HG03135 (cell line): ENCODE data around the gene CDH23.

ENCODE experiments used
- ATAC-seq: cut with Tn5 transposase; IDR thresholded peaks from one replicate; pipeline ENCODE4 v1.9.1; 2021; ENCODE audit warnings: mild to moderate bottlenecking, moderate library complexity; ENCODE audit not compliant: unreplicated experiment

Gene CDH23

DNA sequence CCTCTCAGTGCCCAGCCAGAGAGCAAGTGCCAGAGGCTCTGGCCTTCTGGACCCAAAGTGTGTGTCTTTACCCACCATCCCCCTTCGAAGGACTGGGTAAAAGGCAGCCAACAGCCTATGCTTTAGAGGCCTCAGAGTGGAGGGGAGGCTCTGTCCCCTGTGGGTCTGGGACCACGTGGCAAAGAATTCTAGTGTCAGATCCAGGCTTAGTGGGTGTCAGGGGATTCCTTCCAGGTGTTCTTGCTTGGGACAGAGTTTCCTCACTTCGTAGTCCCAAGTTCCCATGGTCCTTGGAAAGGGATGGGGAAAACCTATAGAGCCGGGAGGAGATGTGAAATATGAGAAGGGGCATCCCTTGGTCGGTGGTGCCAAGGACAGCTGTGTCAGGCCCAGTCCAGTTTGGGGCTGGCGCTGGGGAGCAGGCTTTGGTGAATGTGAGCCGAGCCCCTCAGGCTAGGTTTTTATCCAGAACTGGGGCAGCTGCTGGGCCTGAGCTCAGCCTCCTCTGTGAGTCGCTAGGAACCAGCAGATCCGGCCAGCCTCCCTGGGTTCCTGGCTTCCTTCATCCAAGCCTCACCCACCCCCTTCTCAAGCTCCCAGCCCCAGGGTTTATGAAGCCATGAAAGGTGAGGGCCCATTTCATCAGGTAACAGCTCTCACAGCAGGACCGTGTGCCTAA, 251.7 kb downstream of the CDH23 start:
- ATAC-seq, result no peak

DNA sequence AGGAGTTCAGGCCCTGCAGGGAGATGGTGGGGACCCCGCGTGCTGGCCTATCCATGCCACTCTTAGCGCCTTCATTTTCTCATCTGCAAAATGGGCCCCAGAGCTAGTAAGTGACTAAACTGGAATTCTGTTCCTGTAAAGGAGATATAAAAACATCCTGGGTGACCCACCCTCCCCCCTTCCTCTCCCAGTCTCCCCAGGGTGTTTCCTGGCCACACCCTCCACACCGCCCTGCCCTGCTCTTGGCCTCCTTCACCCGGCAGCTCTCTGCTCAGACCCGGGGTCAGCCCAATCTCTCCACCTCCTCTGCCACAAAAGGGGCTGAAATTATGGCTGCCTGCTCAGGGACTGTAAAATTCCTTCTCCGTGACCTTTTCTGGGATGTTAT, 252.2 kb downstream of the CDH23 start:
- no peak for ATAC-seq

GRCh38 chr10:71649631-71650030, 252.9 kb downstream of the CDH23 start:
- no peak for ATAC-seq

GRCh38 chr10:71650397-71650796, 253.7 kb downstream of the CDH23 start:
- ATAC-seq, result no peak

- ATAC-seq, result no peak
These were observed 254.7 kb downstream of the CDH23 start for GRCh38 chr10:71651428-71651827.

DNA sequence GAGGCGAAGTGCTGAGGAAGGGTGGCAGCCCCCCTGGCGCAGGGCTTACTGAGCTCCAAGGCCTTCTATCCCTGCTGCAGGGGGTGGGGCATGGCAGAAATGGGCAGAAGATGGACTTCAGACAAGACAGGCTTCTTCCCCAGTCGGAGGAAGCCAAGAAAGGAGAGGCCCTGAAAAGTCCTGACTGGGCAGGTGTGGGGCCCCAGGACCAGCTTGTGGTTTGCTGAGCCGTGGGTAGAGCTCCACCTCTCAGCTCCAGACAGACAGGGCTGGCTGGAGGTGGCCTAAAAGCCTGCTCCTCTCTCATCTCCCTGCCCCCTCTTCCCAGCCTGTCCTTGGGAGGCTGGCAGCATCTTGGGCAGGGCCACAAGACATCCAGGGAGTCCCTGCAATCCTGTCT, 255.2 kb downstream of the CDH23 start:
- ATAC-seq, result no peak

DNA sequence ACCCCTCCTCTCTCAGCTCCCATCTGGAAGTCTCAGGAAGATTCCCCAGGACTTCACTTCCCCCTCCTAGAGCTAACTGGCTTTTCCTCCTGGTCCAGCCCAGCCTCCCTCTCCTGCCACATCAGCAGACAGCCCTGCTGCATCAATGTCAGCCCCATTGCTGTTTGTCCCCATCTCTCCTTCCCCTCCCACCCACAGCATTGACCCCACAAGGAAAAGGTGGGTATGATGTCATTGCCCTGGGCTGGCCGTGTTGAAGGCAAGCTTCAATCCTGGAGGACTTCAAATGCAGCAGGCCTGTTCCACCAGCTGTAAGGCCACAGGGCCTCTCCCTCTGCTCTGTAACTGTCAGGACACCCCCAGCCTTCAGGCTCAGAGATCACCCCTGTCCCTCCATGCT, 256.3 kb downstream of the CDH23 start:
- no peak for ATAC-seq

DNA sequence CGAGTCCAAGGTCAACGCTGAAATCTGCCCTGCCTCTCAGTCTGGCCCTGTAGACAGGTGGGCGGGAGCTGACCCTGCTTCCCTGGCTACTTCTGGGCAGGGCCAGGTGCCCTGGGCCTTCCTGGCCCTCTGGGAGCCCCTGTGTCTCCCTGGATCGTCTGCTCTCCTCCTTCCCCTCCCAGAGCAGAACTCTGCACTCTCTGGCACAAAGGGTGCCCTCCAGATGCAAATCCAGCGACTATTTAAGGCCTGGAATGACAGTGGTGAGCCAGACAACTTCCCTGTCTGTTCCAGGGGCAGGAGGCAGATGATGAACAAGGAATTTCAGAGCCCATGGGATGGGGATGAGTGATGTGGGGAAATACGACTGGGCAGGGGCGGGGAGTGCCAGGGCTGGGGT, 259.5 kb downstream of the CDH23 start:
- ATAC-seq, result no peak

GRCh38 chr10:71657604-71658466, 261.1 kb downstream of the CDH23 start:
- ATAC-seq, result no peak

GRCh38 chr10:71658467-71658745, 261.7 kb downstream of the CDH23 start:
- ATAC-seq, result no peak

DNA sequence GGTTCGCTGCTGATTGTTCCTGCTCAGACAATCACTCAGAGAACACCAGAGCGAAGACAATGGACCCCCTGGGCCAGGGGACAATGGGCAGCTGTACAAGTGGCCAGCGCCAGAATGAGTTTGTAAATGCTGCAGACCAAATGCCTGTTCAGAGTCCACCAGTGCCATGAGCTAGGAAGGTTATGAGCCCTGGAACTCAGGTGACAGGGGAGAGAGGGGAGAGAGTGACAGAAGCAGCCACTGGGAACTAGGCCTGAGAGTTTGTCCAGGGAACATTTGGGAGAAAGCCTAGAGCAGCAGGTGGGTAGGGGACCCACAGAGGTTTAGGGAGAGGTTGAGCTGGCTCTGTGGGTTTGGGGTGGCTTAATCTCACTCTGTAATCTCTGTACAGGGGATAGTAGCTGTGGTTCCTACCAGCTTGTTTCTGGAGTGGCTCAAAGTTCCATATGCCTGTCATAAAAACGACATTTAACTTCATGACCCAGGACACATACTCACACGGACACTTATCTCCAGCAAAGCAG, 262.5 kb downstream of the CDH23 start:
- ATAC-seq, result no peak

DNA sequence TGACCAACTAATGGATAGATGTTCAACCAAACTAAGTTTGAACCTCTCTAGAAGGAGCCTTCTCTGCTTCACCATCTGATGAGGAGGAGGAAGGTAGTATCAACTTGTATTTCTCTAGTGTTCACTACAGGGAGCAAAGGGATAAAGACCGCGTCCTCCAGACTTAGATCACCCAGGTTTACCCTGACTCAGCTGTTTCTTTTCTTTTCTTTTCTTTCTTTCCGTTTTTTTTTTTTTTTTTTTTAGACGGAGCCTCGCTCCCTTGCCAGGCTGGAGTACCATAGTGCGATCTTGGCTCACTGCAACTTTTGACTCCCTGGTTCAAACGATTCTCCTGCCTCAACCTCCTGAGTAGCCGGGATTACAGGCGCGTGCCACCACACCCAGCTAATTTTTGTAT, 263.0 kb downstream of the CDH23 start:
- ATAC-seq, result no peak

DNA sequence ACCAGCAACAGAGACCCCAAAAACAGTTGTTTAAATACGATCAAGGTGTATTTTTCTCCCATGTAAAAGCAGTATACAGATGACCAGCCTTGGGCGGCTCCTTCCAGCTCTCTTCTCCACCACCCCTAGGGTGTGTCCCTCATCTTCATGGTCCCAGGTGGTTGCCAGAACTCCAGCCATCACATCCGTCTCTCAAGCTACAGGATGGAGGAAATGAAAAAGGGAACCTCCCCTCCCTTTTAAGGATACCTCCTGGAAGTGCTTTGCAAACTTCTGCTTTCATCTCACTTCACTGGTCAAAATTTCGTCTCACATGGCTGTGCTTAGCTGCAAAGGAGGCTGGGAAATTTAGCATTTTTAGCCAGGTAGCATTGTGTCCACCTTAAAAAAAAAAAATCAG, 263.6 kb downstream of the CDH23 start:
- no peak for ATAC-seq

- no peak for ATAC-seq
These were observed 264.4 kb downstream of the CDH23 start for GRCh38 chr10:71661060-71661622.

- ATAC-seq, result no peak
These were observed 265.1 kb downstream of the CDH23 start for GRCh38 chr10:71661779-71662336.

- no peak for ATAC-seq
These were observed 266.6 kb downstream of the CDH23 start for GRCh38 chr10:71663311-71663710.

- no peak for ATAC-seq
These were observed 267.9 kb downstream of the CDH23 start for GRCh38 chr10:71664585-71664984.

GRCh38 chr10:71665456-71665855, 268.7 kb downstream of the CDH23 start:
- ATAC-seq, result no peak

GRCh38 chr10:71666639-71667386, 270.1 kb downstream of the CDH23 start:
- ATAC-seq, result no peak

DNA sequence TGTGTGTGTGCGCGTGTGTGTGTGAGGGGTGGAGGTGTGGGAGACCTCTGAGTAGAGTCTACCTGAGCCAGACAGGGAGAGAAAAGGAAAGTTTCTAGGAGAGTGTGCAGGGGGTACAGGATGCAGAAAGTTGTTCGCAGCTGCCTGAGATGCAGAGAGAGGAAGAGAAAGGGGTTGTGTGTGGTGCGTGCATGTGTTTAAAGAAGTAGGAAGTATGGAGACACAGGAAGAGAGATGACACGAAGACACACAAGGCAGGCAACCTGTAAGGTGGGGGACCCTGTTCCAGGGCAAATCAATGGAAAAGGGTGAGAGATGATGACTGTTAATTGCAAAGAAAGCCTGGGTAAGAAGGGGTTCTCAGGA, 270.6 kb downstream of the CDH23 start:
- no peak for ATAC-seq
